GM19438 (cell line): ENCODE data around the gene PTPRH.
"Not testable (repeated sequence)": the region's sequence is repeated elsewhere in the genome, so short reads cannot be mapped to it uniquely, and the experiment has no call there.

Experiments
- ATAC-seq: cut with Tn5 transposase; IDR thresholded peaks from one replicate; pipeline ENCODE4 v1.9.1; 2021; ENCODE audit warnings: low read depth; ENCODE audit not compliant: unreplicated experiment

PTPRH gene

GRCh38 chr19:55193481-55193880, 15.8 kb downstream of the PTPRH start:
- ATAC-seq, result no peak

GRCh38 chr19:55189403-55189835, 19.9 kb downstream of the PTPRH start:
- ATAC-seq, result no peak

DNA sequence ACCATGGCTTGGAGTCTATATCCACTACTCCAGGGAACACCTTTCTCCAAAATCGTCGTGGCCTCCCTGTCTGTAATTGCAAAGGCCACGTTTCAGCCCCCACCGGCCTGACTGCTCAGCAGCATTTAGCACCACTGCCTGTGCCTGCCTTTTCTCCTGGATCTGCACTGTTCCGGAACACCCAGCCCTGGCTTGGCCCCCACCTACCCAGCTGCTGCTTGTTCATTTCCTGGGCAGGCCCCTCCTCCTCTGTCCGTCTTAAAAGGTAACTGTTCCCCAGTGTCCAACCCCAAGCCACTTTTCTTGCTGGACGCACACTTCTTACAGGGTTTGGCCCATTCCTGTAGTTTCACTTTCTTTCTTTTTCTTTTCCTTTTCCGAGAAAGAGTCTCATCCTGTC, 20.7 kb downstream of the PTPRH start:
- ATAC-seq, result no peak

DNA sequence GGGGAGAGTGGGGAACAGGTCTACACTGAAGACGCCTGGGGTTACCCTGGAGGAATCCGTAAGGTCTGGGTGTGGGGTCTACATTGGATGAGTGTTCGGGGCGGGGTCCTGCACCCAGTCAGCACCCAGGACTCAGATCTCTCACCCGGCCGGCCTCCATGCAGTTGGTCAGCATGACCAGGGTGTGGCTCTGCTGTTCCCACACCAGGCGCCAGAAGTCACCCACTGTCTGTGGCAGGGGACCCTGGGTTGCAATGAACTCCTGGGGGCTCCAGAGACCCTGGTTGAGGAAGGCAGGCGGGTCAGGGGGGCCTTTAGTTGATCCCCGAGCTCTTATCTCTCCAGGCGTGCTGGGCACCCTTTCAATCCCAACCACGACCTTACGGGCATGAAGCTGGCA, 23.2 kb downstream of the PTPRH start:
- ATAC-seq, result no peak

DNA sequence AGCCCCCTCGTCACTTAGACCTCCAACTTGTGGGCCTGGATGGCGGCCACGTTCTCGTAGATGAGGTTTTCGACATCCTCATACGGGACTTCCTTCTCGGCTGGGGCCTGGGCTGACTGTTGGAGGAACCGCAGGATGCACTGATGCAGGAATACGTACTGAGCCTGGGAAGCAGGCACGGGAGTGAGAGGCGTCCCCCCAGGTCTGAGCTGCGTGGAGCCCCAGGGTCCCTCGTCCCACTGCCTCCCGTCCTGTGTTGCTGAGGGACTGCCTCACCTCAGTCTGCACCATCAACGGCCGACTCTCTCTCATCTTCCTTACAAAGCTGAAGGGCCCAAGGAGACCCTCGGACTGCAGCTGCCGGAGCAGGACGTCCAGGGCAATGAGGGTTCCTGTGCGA, 27.6 kb downstream of the PTPRH start:
- no peak for ATAC-seq

DNA sequence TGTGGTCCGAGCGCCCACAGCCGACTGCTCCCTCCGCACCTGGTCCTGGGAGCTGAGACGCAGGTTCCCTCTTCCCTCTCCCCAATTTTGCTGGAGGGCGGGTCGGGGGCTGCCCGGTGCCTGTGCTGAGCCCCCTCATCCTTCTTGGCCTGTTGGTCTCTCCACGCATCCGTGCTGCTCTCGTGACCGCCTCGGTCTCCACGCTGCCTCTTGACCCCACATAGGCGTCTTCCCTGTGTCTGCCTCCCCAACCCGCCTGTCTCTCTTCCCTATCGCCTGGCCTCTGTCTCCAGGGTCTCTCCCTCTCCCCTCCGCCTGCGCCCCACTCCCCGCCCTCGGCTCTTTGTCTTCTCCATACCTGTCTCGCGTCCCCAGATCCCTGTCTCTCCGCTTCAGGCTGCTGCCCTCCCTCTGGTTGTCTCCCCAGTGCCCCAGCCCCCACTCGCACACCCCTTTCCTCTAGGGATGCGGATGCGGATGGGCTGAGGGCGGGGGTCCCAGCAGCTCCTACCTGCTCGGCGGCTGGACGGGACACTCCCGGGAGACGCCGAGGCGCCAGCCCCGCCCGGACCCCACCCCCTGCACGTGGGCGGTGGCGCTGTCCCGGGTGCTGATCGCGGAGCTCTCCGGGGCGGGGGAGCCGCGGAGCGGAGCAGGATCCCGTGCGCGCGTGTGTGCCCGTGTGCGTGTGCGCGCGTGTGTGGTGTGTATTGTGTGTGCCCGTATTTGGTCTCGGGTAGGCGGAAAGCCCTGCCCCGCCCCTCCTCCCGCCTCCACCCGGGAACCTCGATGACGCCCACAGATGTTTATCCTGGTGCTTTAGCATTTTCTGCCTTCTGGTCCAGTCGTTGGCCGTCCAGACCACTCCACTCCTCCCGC, 29.5 kb downstream of the PTPRH start, which contains the start of gene SYT5:
Gene SYT5 (minus strand): TSS at position 684 of the 879 bp plus-strand sequence. CDS start 1,248 bp downstream, outside the sequence.
- ATAC-seq, result no peak

- ATAC-seq, result peak; percentile 58
Observed at GRCh38 chr19:55178781-55179599, 30.3 kb downstream of the PTPRH start.

DNA sequence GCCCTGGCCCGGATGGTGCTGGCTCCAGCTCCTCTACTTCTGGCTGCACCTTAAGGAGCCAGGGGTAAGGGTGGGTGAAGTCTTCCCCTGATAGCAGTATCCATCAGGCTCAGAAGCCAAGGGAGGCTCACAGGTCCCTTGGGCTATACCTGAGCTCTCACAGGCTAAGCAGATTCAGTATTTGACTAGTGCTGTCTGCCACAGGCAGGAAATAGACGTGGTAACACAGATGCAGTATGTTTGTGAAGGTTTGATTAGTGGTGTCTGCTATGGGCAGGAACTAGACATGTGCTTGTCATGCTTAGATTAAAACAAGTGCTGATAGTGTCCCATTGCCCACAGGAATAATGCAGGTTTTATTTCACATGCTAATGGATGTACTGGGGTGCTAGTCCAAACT, 33.2 kb downstream of the PTPRH start:
- no peak for ATAC-seq

- no peak for ATAC-seq
Observed at GRCh38 chr19:55175117-55175867, 34.0 kb downstream of the PTPRH start.

- no peak for ATAC-seq
Observed at GRCh38 chr19:55174425-55175116, 34.7 kb downstream of the PTPRH start.

DNA sequence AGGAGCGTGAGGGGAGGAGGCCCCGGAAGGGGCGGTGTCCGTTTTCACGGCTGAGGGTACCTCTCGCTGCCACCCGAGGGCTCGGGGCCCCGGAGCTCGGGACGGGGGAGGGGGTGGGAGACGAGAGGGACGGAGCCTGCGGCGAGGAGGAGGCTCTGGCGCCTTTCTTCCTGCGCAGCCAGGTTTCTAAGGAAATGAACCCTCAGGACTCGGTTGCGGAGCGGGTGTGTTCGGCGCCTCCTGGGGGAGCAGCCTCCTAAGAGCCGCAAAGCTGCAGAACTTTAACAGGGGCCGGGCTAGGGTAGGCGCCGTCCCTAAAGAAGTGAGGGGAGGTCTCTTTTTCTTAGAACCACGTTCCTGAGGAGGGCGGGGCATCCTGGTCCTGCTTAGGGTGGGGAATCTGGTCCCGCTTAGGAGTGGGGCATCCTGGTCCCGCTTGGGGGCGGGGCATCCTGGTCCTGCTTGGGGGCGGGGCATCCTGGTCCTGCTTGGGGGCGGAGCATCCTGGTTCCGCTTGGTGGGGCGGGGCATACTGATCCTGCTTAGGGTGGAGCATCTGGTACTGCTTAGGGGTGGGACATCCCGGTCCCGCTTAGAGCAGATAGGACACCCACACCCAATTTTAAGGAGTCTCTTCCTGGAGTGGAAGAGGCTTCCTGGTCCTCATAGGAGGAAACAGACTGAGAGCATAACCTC, 35.4 kb downstream of the PTPRH start:
- ATAC-seq, result no peak

DNA sequence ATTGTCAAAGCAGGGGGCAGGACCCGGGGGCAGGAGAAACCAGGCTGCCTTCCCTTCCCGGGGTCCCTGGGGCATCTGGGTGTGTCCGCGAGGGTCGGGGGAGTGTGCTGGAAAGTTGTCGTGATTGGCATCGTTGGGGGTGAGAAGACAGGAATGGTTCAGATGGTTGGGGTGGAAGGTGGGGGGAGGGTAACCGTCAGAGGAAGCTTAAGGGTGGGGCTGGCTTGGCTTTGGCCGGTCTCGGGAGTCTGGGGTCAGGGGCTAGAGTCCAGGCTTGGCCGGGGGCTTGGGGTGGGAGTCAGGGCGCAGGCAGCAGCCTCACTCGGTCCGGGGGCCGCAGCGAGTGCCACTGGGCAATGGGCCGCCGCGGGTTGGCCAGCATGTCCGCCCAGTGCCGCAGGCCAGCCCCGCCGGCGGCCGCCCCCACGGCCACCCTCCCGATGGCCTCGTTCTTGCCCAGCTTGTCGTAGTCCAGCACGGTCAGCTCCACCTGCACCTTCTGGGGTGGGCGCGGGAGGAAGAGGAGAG, 36.1 kb downstream of the PTPRH start:
- ATAC-seq, result no peak

GRCh38 chr19:55172741-55173140, 36.6 kb downstream of the PTPRH start:
- no peak for ATAC-seq

GRCh38 chr19:55172318-55172717, 37.0 kb downstream of the PTPRH start:
- ATAC-seq, result not testable (repeated sequence)

DNA sequence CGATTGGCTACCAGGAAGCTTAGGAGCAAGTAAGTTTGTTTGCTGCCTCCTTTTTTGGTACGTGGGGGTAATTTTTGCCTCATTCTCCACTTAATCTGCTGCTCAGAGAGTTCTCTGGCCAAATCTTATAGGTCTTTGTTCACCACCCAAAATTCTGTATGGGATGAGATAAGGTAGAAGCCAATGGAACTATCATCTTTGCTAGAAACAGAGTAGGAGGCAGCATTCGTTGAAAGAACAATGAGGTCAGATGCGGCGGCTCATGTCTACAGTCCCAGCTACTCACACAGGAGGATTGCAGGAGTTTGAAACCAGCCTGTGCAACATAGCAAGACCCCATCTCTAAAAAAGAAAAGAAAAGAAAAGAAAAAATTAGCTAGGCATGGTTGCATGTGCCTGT, 37.9 kb downstream of the PTPRH start:
- no peak for ATAC-seq

GRCh38 chr19:55169136-55169535, 40.2 kb downstream of the PTPRH start:
- no peak for ATAC-seq

GRCh38 chr19:55166530-55167268, 42.6 kb downstream of the PTPRH start, which contains the start of gene DNAAF3:
DNAAF3 (minus strand) TSS chr19:55166613; CDS start chr19:55166413, 200 bp downstream.
- peak; percentile 94 for ATAC-seq

GRCh38 chr19:55165952-55166529, 43.3 kb downstream of the PTPRH start:
- no peak for ATAC-seq
